B cell (primary cell): ENCODE results near the gene BMAL1.

Source experiments
- CTCF ChIP-seq: fragments of 200-600 bp; IDR thresholded peaks from one replicate; pipeline ENCODE4 v1.8.0; 2022; ENCODE audit warnings: antibody characterized with exemption, mild to moderate bottlenecking
- EZH2 ChIP-seq: IDR thresholded peaks from 2 replicates; pipeline ENCODE4 v1.6.1; 2012; ENCODE audit warnings: borderline replicate concordance, low read depth, mild to moderate bottlenecking, moderate library complexity, low read length; ENCODE audit not compliant: insufficient read depth, poor library complexity, severe bottlenecking

GRCh38 chr11:13256216-13256615 lies 21.4 kb upstream of the BMAL1 start:
- TF ChIP-seq CTCF, result no peak
- no peak for TF ChIP-seq EZH2
